Bronchial epithelial cell (primary cell): ENCODE data around the gene TET3. TPM values are rescaled to one million over a fixed set of nuclear protein-coding genes. Genes with fewer than 3 reads are reported as not detected.

Source experiments
- DNase-seq: peaks from one replicate; pipeline ENCODE4 v3.0.0-alpha.2; 2010; ENCODE audit warnings: low read depth
- FAIRE-seq: peaks from 2 replicates; lab custom pipeline; 2011; peaks lifted over from hg19 to GRCh38; lab: Jason Lieb, UNC
- H3K27me3 ChIP-seq: 2 replicates; pipeline ENCODE4 v1.5.1; 2011; ENCODE audit warnings: low read length; ENCODE audit not compliant: control insufficient read depth, insufficient read depth
- H3K36me3 ChIP-seq: 2 replicates; pipeline ENCODE4 v1.5.1; 2011; ENCODE audit warnings: low read length; ENCODE audit not compliant: control insufficient read depth, insufficient read depth
- H3K4me3 ChIP-seq: 2 replicates; pipeline ENCODE4 v1.5.1; 2011; ENCODE audit warnings: mild to moderate bottlenecking, low read depth, low read length, control low read depth
- CTCF ChIP-seq: IDR thresholded peaks from 2 replicates; pipeline ENCODE4 v1.5.1; 2011; ENCODE audit warnings: mild to moderate bottlenecking, moderate library complexity, low read length, control low read depth, inconsistent platforms; ENCODE audit not compliant: insufficient read depth, severe bottlenecking
- total RNA-seq: library from RNA; depleted of rRNA; stranded (reverse); fragments of >200 nt; gene quantifications from 2 replicates; pipeline ENCODE4 v1.2.1, GENCODE V29; 2014

Gene TET3
- total RNA-seq, 1 donor from 2014 or later = 5.3 TPM

GRCh38 chr2:74006459-74006858 lies 21.7 kb downstream of the TET3 start:
- Histone ChIP-seq H3K4me3 (no peak overlapping the region), H3K27me3 (no peaks in the 10 kb centered on the region), H3K36me3 (peaks cover 7% of the 10 kb centered on the region)
- no peak for DNase-seq
- FAIRE-seq = no peak
- TF ChIP-seq CTCF = no peak

DNA sequence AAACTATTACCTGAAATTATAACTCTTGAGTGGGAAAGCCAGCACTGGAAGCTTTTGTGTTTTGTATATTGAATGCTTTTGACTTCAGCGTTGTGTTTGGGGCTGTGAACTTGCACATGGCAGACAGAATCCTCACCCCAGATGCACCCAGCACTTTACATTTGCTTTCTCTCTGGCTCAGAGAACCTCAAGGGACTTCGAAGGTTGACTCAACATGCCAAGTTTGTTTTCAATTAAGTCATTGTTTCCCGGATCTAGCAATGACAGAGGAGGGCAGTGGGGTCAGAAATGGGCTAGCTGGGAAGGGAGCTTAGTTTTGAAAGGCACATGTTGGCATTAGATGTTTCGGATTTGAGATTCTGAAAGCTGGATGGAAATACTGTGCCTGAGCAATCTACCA lies 22.4 kb downstream of the TET3 start:
- Histone ChIP-seq H3K36me3 (peaks cover 7% of the 10 kb centered on the region), H3K4me3 (no peak overlapping the region), H3K27me3 (no peaks in the 10 kb centered on the region)
- DNase-seq = no peak
- TF ChIP-seq CTCF = no peak
- no peak for FAIRE-seq

DNA sequence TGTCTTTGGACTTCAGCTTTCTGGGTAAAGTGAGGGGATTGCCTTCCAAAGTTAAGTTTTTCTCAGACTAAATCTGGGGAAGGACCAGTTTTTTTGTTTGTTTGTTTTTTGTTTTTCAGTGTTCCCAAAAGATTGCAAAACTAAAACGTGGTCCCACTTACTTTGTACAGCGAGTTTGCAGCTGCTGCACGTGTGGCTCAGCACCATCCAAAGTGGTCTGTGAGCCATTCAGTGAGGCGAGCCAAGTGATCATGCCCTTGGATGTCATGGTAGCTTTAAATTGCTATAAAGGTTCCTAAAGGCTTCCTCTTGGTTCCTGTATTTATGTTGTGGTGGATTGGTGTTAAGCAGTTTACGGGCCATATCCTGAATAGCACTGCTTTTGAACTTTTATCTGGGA lies 23.0 kb downstream of the TET3 start:
- no peak overlapping the region for H3K4me3 ChIP-seq
- TF ChIP-seq CTCF = no peak
- FAIRE-seq (no peak), DNase-seq (no peak)
- peaks cover 7% of the 10 kb centered on the region for H3K36me3 ChIP-seq
- no peaks in the 10 kb centered on the region for H3K27me3 ChIP-seq

- no peaks in the 10 kb centered on the region for H3K27me3 ChIP-seq
- FAIRE-seq (no peak), DNase-seq (no peak)
- peaks cover 7% of the 10 kb centered on the region for H3K36me3 ChIP-seq
- no peak for TF ChIP-seq CTCF
- no peak overlapping the region for H3K4me3 ChIP-seq
Measured at GRCh38 chr2:74008761-74009395, 24.2 kb downstream of the TET3 start.

- DNase-seq (no peak), FAIRE-seq (no peak)
Measured at GRCh38 chr2:74009577-74009976, 24.9 kb downstream of the TET3 start.

More at GRCh38 chr2:74009577-74009976, 24.9 kb downstream of the TET3 start:
- no peaks in the 10 kb centered on the region for H3K27me3 ChIP-seq
- H3K36me3 ChIP-seq = peaks cover 7% of the 10 kb centered on the region
- H3K4me3 ChIP-seq = no peak overlapping the region
- TF ChIP-seq CTCF = no peak
